Keratinocyte (primary cell): ENCODE results near the gene ULK3. TPM values are rescaled to one million over a fixed set of nuclear protein-coding genes. Genes with fewer than 3 reads are reported as not detected.

Source experiments
- DNase-seq: peaks from one replicate; pipeline ENCODE4 v3.0.0-alpha.2; 2011; ENCODE audit warnings: low read depth, missing footprints, low spot score
- FAIRE-seq: peaks from 2 replicates; lab custom pipeline; 2011; peaks lifted over from hg19 to GRCh38; lab: Jason Lieb, UNC
- H2AFZ ChIP-seq: 2 replicates; pipeline ENCODE4 v1.6.0; 2012; ENCODE audit warnings: low read length, control low read depth, inconsistent platforms; ENCODE audit not compliant: control insufficient read depth
- H3K27ac ChIP-seq: 2 replicates; pipeline ENCODE4 v1.5.1; 2011; ENCODE audit warnings: low read length; ENCODE audit not compliant: control insufficient read depth, insufficient read depth
- H3K27me3 ChIP-seq: 3 replicates; pipeline ENCODE4 v1.6.0; 2011; ENCODE audit warnings: low read length; ENCODE audit not compliant: control insufficient read depth, insufficient read depth; ENCODE audit errors: extremely low read depth
- H3K36me3 ChIP-seq, 2 experiments: 2 replicates in 1 of 2; 3 replicates in 1 of 2; pipeline ENCODE4 v1.5.1; 2011; ENCODE audit warnings: low read length in 2 of 2, mild to moderate bottlenecking in 1 of 2; ENCODE audit not compliant: control insufficient read depth in 2 of 2, insufficient read depth in 2 of 2; ENCODE audit errors: extremely low read depth in 1 of 2
- H3K4me1 ChIP-seq: 3 replicates; pipeline ENCODE4 v1.5.1; 2011; ENCODE audit warnings: low read length; ENCODE audit not compliant: control insufficient read depth, insufficient read depth; ENCODE audit errors: extremely low read depth
- H3K4me2 ChIP-seq: 3 replicates; pipeline ENCODE4 v1.6.0; 2011; ENCODE audit warnings: low read depth, low read length; ENCODE audit not compliant: control insufficient read depth, insufficient read depth; ENCODE audit errors: extremely low read depth
- H3K4me3 ChIP-seq, 3 experiments: fragments of 200-600 bp in 1 of 3; sonication (generic) in 1 of 3; 2 replicates in 2 of 3; 3 replicates in 1 of 3; pipeline ENCODE4 v1.5.1; 2011 to 2016; ENCODE audit warnings: low read length in 3 of 3, mild to moderate bottlenecking in 3 of 3, control low read depth in 2 of 3, inconsistent platforms in 1 of 3, low read depth in 1 of 3, mixed read lengths in 1 of 3, mixed run types in 1 of 3, moderate library complexity in 1 of 3; ENCODE audit not compliant: control insufficient read depth in 2 of 3, insufficient read depth in 2 of 3; ENCODE audit errors: extremely low read depth in 1 of 3
- H3K79me2 ChIP-seq: 2 replicates; pipeline ENCODE4 v1.6.0; 2012; ENCODE audit warnings: low read length; ENCODE audit not compliant: control insufficient read depth, insufficient read depth
- H3K9ac ChIP-seq: 3 replicates; pipeline ENCODE4 v1.6.0; 2011; ENCODE audit warnings: low read length; ENCODE audit not compliant: control insufficient read depth, insufficient read depth; ENCODE audit errors: extremely low read depth
- H3K9me1 ChIP-seq: 3 replicates; pipeline ENCODE4 v1.6.0; 2011; ENCODE audit warnings: low read length; ENCODE audit not compliant: control insufficient read depth, insufficient read depth; ENCODE audit errors: extremely low read depth
- H3K9me3 ChIP-seq: 2 replicates; pipeline ENCODE4 v1.5.1; 2012; ENCODE audit warnings: low read depth, low read length; ENCODE audit not compliant: control insufficient read depth
- H4K20me1 ChIP-seq: 3 replicates; pipeline ENCODE4 v1.6.0; 2011; ENCODE audit warnings: low read length; ENCODE audit not compliant: control insufficient read depth, insufficient read depth; ENCODE audit errors: extremely low read depth
- CTCF ChIP-seq, 3 experiments: IDR thresholded peaks in 1 of 3; conservative IDR thresholded peaks in 1 of 3; optimal IDR thresholded peaks in 1 of 3; 2 replicates in 2 of 3; 3 replicates in 1 of 3; pipeline versions ENCODE3 to v1.5.1; 2011; ENCODE audit warnings: low read length in 3 of 3, mild to moderate bottlenecking in 3 of 3, moderate library complexity in 2 of 3, control low read depth in 1 of 3, inconsistent platforms in 1 of 3; ENCODE audit not compliant: insufficient read depth in 2 of 3; ENCODE audit errors: extremely low read depth in 1 of 3
- EZH2 ChIP-seq: IDR thresholded peaks from one replicate; pipeline ENCODE4 v1.6.1; 2012; ENCODE audit warnings: inconsistent platforms, mild to moderate bottlenecking, low read length, moderate library complexity
- dilution Hi-C: fragments of 300-500 bp; cut with MboI; formaldehyde crosslinking; loops from one replicate; pipeline ENCODE4 v1.7.0; 2020; ENCODE audit warnings: low sequenced_read_pairs; ENCODE audit not compliant: extremely low pct_ligation_motif_present
- polyA plus RNA-seq, 5 experiments: library from polyadenylated mRNA; depleted of rRNA in 3 of 5; stranded (reverse) in 3 of 5; stranded (forward) in 1 of 5; unstranded in 1 of 5; fragments of >200 nt; gene quantifications; 1 replicate in 1 of 5; 2 replicates in 3 of 5; 3 replicates in 1 of 5; pipeline versions ENCODE4 v1.2.1 to v1.2.3, GENCODE V29; 2011 to 2012; ENCODE audit warnings: missing spikeins in 2 of 5, low read depth in 1 of 5, low replicate concordance in 1 of 5

ULK3 gene
- polyA plus RNA-seq, 1 donor (not counting 4 experiments of a cell fraction or from before 2014, with no cell fraction given), result 16.5 TPM

GRCh38 chr15:74850393-74850792, 7.4 kb upstream of the ULK3 start:
- H3K79me2 ChIP-seq, result peaks cover 1% of the 10 kb centered on the region
- H3K9me3 ChIP-seq, result no peaks in the 10 kb centered on the region
- H3K4me2 ChIP-seq, result no peak overlapping the region
- peaks cover 40 to 47% of the 10 kb centered on the region in 2 experiments for H3K36me3 ChIP-seq
- H3K4me3 ChIP-seq, result no peak overlapping the region
- TF ChIP-seq EZH2 (no peak), CTCF (optimal IDR thresholded peaks at IDR 0.05 in 1 of 3, IDR thresholded peaks at IDR 0.05 in 1 of 3, conservative IDR thresholded peaks at IDR 0.05 in 1 of 3; ENCODE audit: extremely low read depth in 1 of 3, insufficient read depth in 2 of 3, low read length in 3 of 3) (no peak)
- H3K9ac ChIP-seq, result no peak overlapping the region
- no peaks in the 10 kb centered on the region for H3K9me1 ChIP-seq
- H3K27ac ChIP-seq, result no peak overlapping the region
- peaks cover 7% of the 10 kb centered on the region for H3K4me1 ChIP-seq
- H3K27me3 ChIP-seq, result no peaks in the 10 kb centered on the region
- dilution Hi-C loops, result no loop called here
- DNase-seq (no peak), FAIRE-seq (no peak)
- H2AFZ ChIP-seq, result no peak overlapping the region
- no peaks in the 10 kb centered on the region for H4K20me1 ChIP-seq

- DNase-seq (no peak), FAIRE-seq (no peak)
- no peak overlapping the region for H3K4me2 ChIP-seq
- H3K27ac ChIP-seq, result no peak overlapping the region
- peaks cover 9% of the 10 kb centered on the region for H3K4me1 ChIP-seq
- no peaks in the 10 kb centered on the region for H3K27me3 ChIP-seq
- TF ChIP-seq CTCF (optimal IDR thresholded peaks at IDR 0.05 in 1 of 3, IDR thresholded peaks at IDR 0.05 in 1 of 3, conservative IDR thresholded peaks at IDR 0.05 in 1 of 3; ENCODE audit: extremely low read depth in 1 of 3, insufficient read depth in 2 of 3, low read length in 3 of 3) (no peak), EZH2 (no peak)
- H4K20me1 ChIP-seq, result no peaks in the 10 kb centered on the region
- H3K4me3 ChIP-seq, result no peak overlapping the region
- dilution Hi-C loops, result no loop called here
- no peaks in the 10 kb centered on the region for H3K9me3 ChIP-seq
- H3K9me1 ChIP-seq, result no peaks in the 10 kb centered on the region
- H2AFZ ChIP-seq, result no peak overlapping the region
- peaks cover 28 to 39% of the 10 kb centered on the region in 2 experiments for H3K36me3 ChIP-seq
- H3K9ac ChIP-seq, result no peak overlapping the region
- H3K79me2 ChIP-seq, result no peaks in the 10 kb centered on the region
These were observed 4.5 kb upstream of the ULK3 start for GRCh38 chr15:74847432-74847831.
